Measurements from ENCODE around the gene SERPIND1.

Gene SERPIND1

GRCh38 chr22:20786536-20786979, 12.6 kb downstream of the SERPIND1 start:
- DNase-seq = no peak
- no peak for TF ChIP-seq GATA1 (IDR thresholded peaks at IDR 0.05; ENCODE audit: low read depth, low read length)
- TF ChIP-seq POLR2A (IDR thresholded peaks at IDR 0.05; ENCODE audit: low read length) = no peak

GRCh38 chr22:20787223-20787622, 13.3 kb downstream of the SERPIND1 start:
- no peak for DNase-seq
- TF ChIP-seq GATA1 (IDR thresholded peaks at IDR 0.05; ENCODE audit: low read depth, low read length) = no peak
- no peak for TF ChIP-seq POLR2A (IDR thresholded peaks at IDR 0.05; ENCODE audit: low read length)

DNA sequence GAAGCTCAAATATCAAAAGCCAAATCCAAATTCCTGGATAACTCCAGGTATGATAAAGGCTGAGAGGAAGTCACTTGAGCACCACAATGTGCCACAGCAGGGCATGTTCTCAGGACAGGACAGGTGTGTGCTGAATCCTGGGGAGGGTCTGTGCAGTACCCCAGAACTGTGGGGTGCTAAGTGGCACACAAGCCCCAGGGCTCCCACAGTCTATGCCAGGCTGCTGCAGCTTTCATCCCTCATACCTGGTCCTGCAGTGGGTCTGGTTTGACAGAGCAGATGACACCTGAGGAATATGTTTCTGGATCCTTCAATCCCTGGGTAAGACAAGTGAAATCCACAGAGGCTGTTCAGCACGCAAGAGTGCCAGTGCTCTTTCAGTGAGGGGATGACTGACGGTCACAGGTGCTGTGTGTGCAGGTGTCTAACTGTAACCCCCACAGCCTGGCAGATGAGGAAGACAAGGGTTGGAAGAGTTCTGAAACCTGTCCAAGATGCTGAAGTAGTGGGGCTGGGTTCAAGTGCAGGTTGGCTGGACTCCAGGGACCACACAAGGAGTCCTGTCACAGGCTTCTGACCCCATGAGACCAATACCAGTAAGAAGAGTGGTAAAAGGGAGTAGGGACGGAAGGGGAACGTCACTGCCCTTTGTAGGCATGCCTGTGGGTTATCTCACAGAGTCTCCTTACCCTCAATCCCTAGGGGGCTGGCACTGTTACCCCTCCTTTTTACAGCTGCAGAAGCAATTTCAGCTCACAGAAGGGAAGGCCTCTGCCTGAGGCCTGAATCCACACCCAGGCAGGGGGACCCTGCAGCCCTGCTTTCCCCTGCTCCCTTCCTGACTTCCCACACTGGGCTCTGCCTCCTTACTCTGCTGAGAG, 14.1 kb downstream of the SERPIND1 start:
- no peak for DNase-seq
- TF ChIP-seq POLR2A (IDR thresholded peaks at IDR 0.05; ENCODE audit: low read length) (no peak), GATA1 (IDR thresholded peaks at IDR 0.05; ENCODE audit: low read depth, low read length) (no peak)

GRCh38 chr22:20788627-20789344, 14.9 kb downstream of the SERPIND1 start:
- no peak for DNase-seq
- TF ChIP-seq POLR2A (IDR thresholded peaks at IDR 0.05; ENCODE audit: low read length) (no peak), GATA1 (IDR thresholded peaks at IDR 0.05; ENCODE audit: low read depth, low read length) (no peak)

DNA sequence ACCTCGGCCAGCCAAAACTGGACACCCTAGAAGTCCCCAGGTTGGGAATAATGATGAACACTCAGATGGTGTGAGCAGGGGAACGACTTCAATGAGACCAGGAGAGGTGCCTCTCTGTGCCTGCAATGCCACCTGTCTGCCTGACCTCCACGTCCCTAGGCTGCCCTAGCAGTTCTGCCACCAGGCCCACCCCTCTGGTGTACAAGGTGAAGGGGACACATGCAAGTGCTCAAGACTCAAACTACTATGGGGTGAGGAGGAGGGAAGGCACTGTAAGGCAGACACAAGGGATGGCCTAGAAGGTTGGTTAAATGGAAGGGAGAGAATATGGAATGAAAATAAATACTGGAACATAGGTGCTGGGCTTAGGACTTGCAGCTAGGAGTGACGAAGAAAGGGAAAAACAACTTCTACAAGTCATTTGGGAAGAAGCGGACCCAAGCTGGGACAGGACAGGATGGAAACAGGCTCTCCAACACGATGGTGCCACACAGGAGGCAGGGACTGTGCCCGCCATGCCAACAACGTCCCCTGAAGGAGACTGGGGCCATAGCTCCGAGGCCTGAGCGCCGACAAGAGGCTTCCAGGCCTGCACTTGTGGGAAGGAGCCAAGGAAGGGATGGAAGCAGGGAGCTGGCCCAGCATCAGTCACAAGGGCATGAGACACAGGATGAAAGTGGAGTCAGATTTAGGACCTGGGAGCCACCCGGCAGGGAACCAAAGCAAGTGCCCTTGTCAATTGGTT, 18.5 kb downstream of the SERPIND1 start:
- DNase-seq = no peak
- TF ChIP-seq GATA1 (IDR thresholded peaks at IDR 0.05; ENCODE audit: low read depth, low read length) (no peak), POLR2A (IDR thresholded peaks at IDR 0.05; ENCODE audit: low read length) (no peak)

GRCh38 chr22:20792966-20793728, 19.2 kb downstream of the SERPIND1 start:
- DNase-seq = no peak
- no peak for TF ChIP-seq POLR2A (IDR thresholded peaks at IDR 0.05; ENCODE audit: low read length)
- TF ChIP-seq GATA1 (IDR thresholded peaks at IDR 0.05; ENCODE audit: low read depth, low read length) = no peak

DNA sequence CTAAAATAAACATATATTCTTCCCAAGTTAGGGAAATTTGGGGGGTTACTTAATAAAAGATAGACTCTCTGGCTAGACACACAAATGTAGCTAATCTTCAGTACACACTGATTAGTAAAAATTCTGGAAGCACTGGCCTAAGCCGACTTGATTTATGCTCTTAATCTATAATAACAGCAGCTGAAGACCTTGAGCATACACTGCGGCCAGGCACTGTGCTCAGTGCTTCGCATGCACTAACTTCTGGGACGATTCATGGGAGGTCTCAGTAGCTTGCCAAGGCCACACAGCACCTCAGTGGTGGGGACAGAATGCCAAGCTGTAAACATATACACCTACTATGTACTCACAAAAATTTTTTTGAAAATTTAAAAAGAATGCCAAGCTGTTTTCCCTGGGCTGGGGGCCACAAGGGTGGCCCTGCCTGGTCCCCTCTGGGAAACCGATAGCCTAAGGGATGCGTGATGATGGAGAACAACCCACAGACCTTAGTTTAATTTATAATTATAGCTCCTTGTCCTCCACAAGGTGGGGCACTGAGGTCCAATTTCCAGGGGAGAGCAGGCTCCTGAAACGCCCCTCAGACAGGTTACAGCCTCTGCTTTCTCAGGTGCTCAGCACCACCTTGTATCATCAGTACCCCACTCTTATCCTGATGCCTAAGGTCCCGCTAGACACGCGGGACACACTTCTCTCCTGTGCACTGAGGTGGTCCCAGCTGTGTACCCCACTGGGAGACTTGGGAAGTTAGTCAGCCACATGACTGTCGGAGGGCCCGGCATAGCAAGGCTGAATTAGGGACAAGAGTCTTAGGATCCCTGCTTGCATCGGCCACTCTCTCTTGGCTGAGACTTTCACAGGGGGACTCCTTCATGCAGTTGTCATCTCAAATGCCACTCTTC, 20.1 kb downstream of the SERPIND1 start:
- TF ChIP-seq POLR2A (IDR thresholded peaks at IDR 0.05; ENCODE audit: low read length) = no peak
- TF ChIP-seq GATA1 (IDR thresholded peaks at IDR 0.05; ENCODE audit: low read depth, low read length) = no peak
- no peak for DNase-seq

DNA sequence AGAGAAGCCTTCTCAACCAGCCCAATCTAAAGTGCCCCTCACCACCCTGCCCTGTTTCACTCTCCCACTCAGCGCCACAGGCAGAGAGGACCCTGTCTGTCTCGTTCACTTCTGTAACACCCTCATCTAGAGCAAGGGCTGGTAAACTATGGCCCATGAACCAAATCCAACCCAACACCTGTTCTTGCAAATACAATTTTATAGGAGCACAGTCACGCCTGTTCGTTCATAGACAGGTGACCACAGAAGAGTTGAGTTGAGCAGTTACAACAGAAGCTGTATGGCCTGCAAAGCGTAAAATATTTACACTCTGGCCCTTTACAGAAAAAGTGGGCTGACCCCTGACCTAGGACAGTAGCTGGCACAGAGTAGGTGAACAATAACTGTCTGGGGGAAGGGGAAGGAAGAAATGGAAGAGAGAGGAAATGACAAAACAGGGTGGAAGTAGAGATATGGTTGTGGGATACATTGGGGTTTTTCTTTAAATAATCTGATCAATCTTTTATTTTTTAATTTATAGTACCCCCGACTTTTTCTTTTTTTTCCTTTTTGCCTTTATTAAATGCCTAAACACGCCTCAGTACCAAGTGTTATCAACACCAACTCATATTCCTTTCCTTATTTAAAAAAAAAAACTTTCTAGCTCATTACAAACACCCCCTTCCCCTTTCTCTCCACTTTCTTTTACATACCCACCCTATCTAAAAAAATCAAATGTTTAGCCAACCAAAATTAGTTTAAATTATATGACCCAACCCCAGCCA, 20.9 kb downstream of the SERPIND1 start:
- TF ChIP-seq POLR2A (IDR thresholded peaks at IDR 0.05; ENCODE audit: low read length) = no peak
- DNase-seq = no peak

DNA sequence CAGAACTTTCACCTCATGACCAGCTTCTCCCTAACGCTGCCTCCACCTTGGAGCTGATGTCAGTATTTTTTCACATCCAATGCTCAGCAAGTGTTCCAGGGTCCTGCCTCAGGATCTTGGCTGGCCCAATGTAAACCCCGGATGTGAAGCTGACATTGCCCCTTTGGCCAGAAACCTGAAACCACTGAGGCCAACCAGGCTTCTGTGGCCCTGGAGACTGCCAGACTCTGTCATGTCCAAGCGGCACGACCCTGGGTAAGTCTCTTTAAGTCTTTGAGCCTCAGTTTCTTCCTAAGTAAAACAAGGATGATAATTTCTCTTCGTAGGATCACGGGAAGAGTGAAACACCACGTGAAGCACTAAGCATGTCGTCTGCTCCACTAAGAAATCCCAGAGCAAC, 22.8 kb downstream of the SERPIND1 start:
- TF ChIP-seq GATA1 (IDR thresholded peaks at IDR 0.05; ENCODE audit: low read depth, low read length) (no peak), POLR2A (IDR thresholded peaks at IDR 0.05; ENCODE audit: low read length) (no peak)
- DNase-seq = no peak

- DNase-seq = no peak
Measured at GRCh38 chr22:20798218-20798617, 24.3 kb downstream of the SERPIND1 start.

GRCh38 chr22:20798974-20799373, 25.1 kb downstream of the SERPIND1 start:
- TF ChIP-seq POLR2A (IDR thresholded peaks at IDR 0.05; ENCODE audit: low read length) (no peak), GATA1 (IDR thresholded peaks at IDR 0.05; ENCODE audit: low read depth, low read length) (no peak)

More at GRCh38 chr22:20798218-20798617, 24.3 kb downstream of the SERPIND1 start:
- TF ChIP-seq POLR2A (IDR thresholded peaks at IDR 0.05; ENCODE audit: low read length) (no peak), GATA1 (IDR thresholded peaks at IDR 0.05; ENCODE audit: low read depth, low read length) (no peak)

DNA sequence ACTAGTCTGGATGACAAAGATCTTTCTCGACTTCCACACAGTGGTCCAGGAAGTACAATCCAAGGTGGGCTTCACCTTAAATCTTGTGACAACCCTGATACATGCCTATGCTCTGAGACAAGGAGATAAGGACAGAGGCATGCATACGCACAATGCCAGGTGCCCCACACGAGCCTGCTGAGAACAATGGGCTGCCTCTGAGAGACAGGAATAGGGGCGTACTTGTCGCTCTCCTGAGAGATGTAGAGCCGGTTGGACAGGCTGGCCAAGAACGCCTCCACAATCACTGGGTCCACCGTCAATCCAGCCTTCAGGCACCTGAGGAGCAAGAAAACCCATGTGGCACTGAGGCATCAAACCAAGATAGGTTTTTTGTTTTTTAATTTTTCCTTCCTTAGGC, 25.5 kb downstream of the SERPIND1 start:
- TF ChIP-seq GATA1 (IDR thresholded peaks at IDR 0.05; ENCODE audit: low read depth, low read length) = no peak
- no peak for TF ChIP-seq POLR2A (IDR thresholded peaks at IDR 0.05; ENCODE audit: low read length)
- DNase-seq = no peak

More at GRCh38 chr22:20798974-20799373, 25.1 kb downstream of the SERPIND1 start:
- no peak for DNase-seq
